MM.1S (cell line): ENCODE measurements around the gene TIMM21.

Experiments used
- DNase-seq: peaks from one replicate; pipeline ENCODE4 v3.0.0-alpha.2; 2015
- H2AFZ ChIP-seq: fragments of 300-600 bp; sonication (generic); 2 replicates; pipeline ENCODE4 v1.6.0; 2016; ENCODE audit warnings: antibody characterized with exemption, low read length
- H3F3A ChIP-seq: fragments of 300-600 bp; sonication (generic); 2 replicates; pipeline ENCODE4 v1.6.1; 2016; ENCODE audit warnings: mild to moderate bottlenecking, antibody characterized with exemption, low read length, moderate library complexity, mixed read lengths; ENCODE audit not compliant: insufficient read depth
- H3K27ac ChIP-seq: fragments of 300-600 bp; sonication (generic); 2 replicates; pipeline ENCODE4 v1.5.1; 2016; ENCODE audit warnings: mild to moderate bottlenecking, low read length
- H3K27me3 ChIP-seq: fragments of 300-600 bp; sonication (generic); replicated peaks from 2 replicates; pipeline ENCODE4 v1.6.0; 2016; ENCODE audit warnings: low read length; ENCODE audit not compliant: insufficient read depth
- H3K36me3 ChIP-seq: fragments of 300-600 bp; sonication (generic); replicated peaks from 2 replicates; pipeline ENCODE4 v1.6.1; 2016; ENCODE audit warnings: mild to moderate bottlenecking, low read length, mixed read lengths; ENCODE audit not compliant: insufficient read depth
- H3K4me1 ChIP-seq: fragments of 300-600 bp; sonication (generic); 2 replicates; pipeline ENCODE4 v1.6.1; 2016; ENCODE audit warnings: low read length, mixed read lengths
- H3K4me2 ChIP-seq: fragments of 300-600 bp; sonication (generic); 2 replicates; pipeline ENCODE4 v1.6.0; 2016; ENCODE audit warnings: low read depth, low read length
- H3K4me3 ChIP-seq: fragments of 300-600 bp; sonication (generic); 2 replicates; pipeline ENCODE4 v1.5.1; 2016; ENCODE audit warnings: low read length, mixed read lengths
- H3K79me2 ChIP-seq: fragments of 300-600 bp; sonication (generic); 2 replicates; pipeline ENCODE4 v1.6.1; 2016; ENCODE audit warnings: mixed run types, low read length, mixed read lengths
- H3K9ac ChIP-seq: fragments of 300-600 bp; sonication (generic); 2 replicates; pipeline ENCODE4 v1.6.1; 2016; ENCODE audit warnings: low read length, mixed read lengths
- H3K9me2 ChIP-seq: fragments of 300-600 bp; sonication (generic); replicated peaks from 2 replicates; pipeline ENCODE4 v1.6.1; 2016; ENCODE audit warnings: mild to moderate bottlenecking, low read length, mixed read lengths; ENCODE audit not compliant: insufficient read depth
- H3K9me3 ChIP-seq: fragments of 300-600 bp; sonication (generic); replicated peaks from 2 replicates; pipeline ENCODE4 v1.6.1; 2016; ENCODE audit warnings: mild to moderate bottlenecking, low read length, mixed read lengths; ENCODE audit not compliant: insufficient read depth
- H4K20me1 ChIP-seq: fragments of 300-600 bp; sonication (generic); 2 replicates; pipeline ENCODE4 v1.6.1; 2016; ENCODE audit warnings: mild to moderate bottlenecking, low read length, moderate library complexity, mixed read lengths; ENCODE audit not compliant: insufficient read depth
- CTCF ChIP-seq: fragments of 300-600 bp; sonication (generic); IDR thresholded peaks from 2 replicates; pipeline ENCODE4 v1.5.1; 2016; ENCODE audit warnings: antibody characterized with exemption, low read length, mixed read lengths
- EZH2 ChIP-seq: fragments of 300-600 bp; sonication (generic); optimal IDR thresholded peaks from 2 replicates; pipeline ENCODE3; 2017; ENCODE audit warnings: low read depth, mild to moderate bottlenecking, antibody characterized with exemption, low read length, mixed read lengths
- EZH2phosphoT487 ChIP-seq: fragments of 300-600 bp; sonication (generic); IDR thresholded peaks from 2 replicates; pipeline ENCODE4 v1.6.1; 2018; ENCODE audit warnings: antibody characterized with exemption, low read length

The TIMM21 gene

DNA sequence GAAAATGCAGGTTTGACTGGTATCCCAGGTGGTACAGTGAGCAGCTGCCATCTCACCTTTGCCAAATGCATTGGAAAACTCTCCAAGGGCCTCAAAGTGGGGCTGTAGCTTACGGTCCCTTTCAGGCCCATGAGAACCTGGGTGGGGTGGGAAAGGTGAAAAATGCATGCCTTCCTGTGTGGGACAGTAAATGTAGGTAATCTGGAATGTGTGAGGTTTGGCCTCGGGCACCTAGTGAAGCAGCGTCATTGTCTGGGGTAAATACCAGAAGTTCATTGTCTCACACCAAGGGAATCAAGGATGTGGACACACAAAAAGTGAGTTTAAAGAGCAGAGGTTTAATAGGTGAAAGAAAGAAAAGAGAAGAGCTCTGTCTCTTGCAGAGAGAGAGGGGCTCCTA, 36.6 kb downstream of the TIMM21 start:
- Histone ChIP-seq H3K4me1 (no peaks in the 10 kb centered on the region), H3K4me3 (no peak overlapping the region), H4K20me1 (no peaks in the 10 kb centered on the region), H3K9me2 (no peaks in the 10 kb centered on the region), H3K79me2 (no peaks in the 10 kb centered on the region), H3K27ac (no peak overlapping the region), H3K27me3 (no peaks in the 10 kb centered on the region), H3K4me2 (no peak overlapping the region), H3K9ac (no peak overlapping the region), H3F3A (no peaks in the 10 kb centered on the region), H3K36me3 (no peaks in the 10 kb centered on the region), H2AFZ (no peak overlapping the region), H3K9me3 (no peaks in the 10 kb centered on the region)
- DNase-seq: no peak
- TF ChIP-seq EZH2phosphoT487 (no peak), EZH2 (no peak), CTCF (no peak)

GRCh38 chr18:74185860-74186259, 37.5 kb downstream of the TIMM21 start:
- no peaks in the 10 kb centered on the region for H3K36me3 ChIP-seq

GRCh38 chr18:74186661-74187060, 38.3 kb downstream of the TIMM21 start:
- no peak overlapping the region for H3K4me3 ChIP-seq
- no peaks in the 10 kb centered on the region for H3F3A ChIP-seq
- no peaks in the 10 kb centered on the region for H4K20me1 ChIP-seq
- H3K4me2 ChIP-seq: no peak overlapping the region
- H3K9me3 ChIP-seq: no peaks in the 10 kb centered on the region
- no peak overlapping the region for H3K27ac ChIP-seq
- H3K79me2 ChIP-seq: no peaks in the 10 kb centered on the region
- no peak for DNase-seq
- no peaks in the 10 kb centered on the region for H3K27me3 ChIP-seq
- H3K36me3 ChIP-seq: no peaks in the 10 kb centered on the region
- H3K9ac ChIP-seq: no peak overlapping the region
- no peak overlapping the region for H2AFZ ChIP-seq
- no peaks in the 10 kb centered on the region for H3K9me2 ChIP-seq
- no peak for TF ChIP-seq CTCF
- no peak for TF ChIP-seq EZH2phosphoT487
- no peak for TF ChIP-seq EZH2
- H3K4me1 ChIP-seq: no peaks in the 10 kb centered on the region

More at GRCh38 chr18:74185860-74186259, 37.5 kb downstream of the TIMM21 start:
- TF ChIP-seq EZH2 (no peak), EZH2phosphoT487 (no peak), CTCF (no peak)
- Histone ChIP-seq H3F3A (no peaks in the 10 kb centered on the region), H3K27me3 (no peaks in the 10 kb centered on the region), H3K79me2 (no peaks in the 10 kb centered on the region), H3K4me2 (no peak overlapping the region), H3K27ac (no peak overlapping the region), H4K20me1 (no peaks in the 10 kb centered on the region), H3K9ac (no peak overlapping the region), H3K4me1 (no peaks in the 10 kb centered on the region), H2AFZ (no peak overlapping the region), H3K9me3 (no peaks in the 10 kb centered on the region), H3K9me2 (no peaks in the 10 kb centered on the region), H3K4me3 (no peak overlapping the region)
- no peak for DNase-seq
